ENCODE measurements around the gene GFPT2.

GFPT2 gene

GRCh38 chr5:180332051-180332517 is 21.1 kb downstream of the GFPT2 start:
- no peak for DNase-seq

GRCh38 chr5:180331647-180331950 is 21.5 kb downstream of the GFPT2 start:
- DNase-seq, result no peak

- DNase-seq, result no peak
Observed at GRCh38 chr5:180330810-180331646, 22.1 kb downstream of the GFPT2 start.

- DNase-seq, result no peak
Observed at GRCh38 chr5:180330270-180330648, 22.9 kb downstream of the GFPT2 start.

GRCh38 chr5:180329606-180330269 is 23.4 kb downstream of the GFPT2 start:
- DNase-seq, result no peak

GRCh38 chr5:180329138-180329435 is 24.0 kb downstream of the GFPT2 start:
- DNase-seq, result no peak

- DNase-seq, result peak; percentile 81 to 83
Observed at GRCh38 chr5:180328296-180329137, 24.6 kb downstream of the GFPT2 start.

- no peak for DNase-seq
Observed at GRCh38 chr5:180326989-180327565, 26.1 kb downstream of the GFPT2 start.

GRCh38 chr5:180324601-180324950 is 28.6 kb downstream of the GFPT2 start:
- no peak for DNase-seq

- no peak for DNase-seq
Observed at GRCh38 chr5:180323941-180324600, 29.1 kb downstream of the GFPT2 start.

GRCh38 chr5:180323160-180323559 is 30.0 kb downstream of the GFPT2 start:
- no peak for DNase-seq

- no peak for DNase-seq
Observed at GRCh38 chr5:180318456-180319089, 34.6 kb downstream of the GFPT2 start.

GRCh38 chr5:180316586-180316985 is 36.5 kb downstream of the GFPT2 start:
- no peak for DNase-seq

- DNase-seq, result peak; percentile 70 to 71
Observed at GRCh38 chr5:180315762-180316212, 37.3 kb downstream of the GFPT2 start.

- peak in 1 of 2 experiments; percentile 33 for DNase-seq
Observed at GRCh38 chr5:180313677-180314505, 39.2 kb downstream of the GFPT2 start.

GRCh38 chr5:180311216-180311615 is 41.9 kb downstream of the GFPT2 start:
- no peak for DNase-seq

GRCh38 chr5:180306796-180307195 is 46.3 kb downstream of the GFPT2 start:
- no peak for DNase-seq

- DNase-seq, result no peak
Observed at GRCh38 chr5:180305481-180305880, 47.7 kb downstream of the GFPT2 start.

GRCh38 chr5:180304431-180305375 is 48.4 kb downstream of the GFPT2 start:
- DNase-seq, result no peak

GRCh38 chr5:180304016-180304292 is 49.2 kb downstream of the GFPT2 start:
- no peak for DNase-seq
